GM12892 (cell line): ENCODE measurements around the gene SCARB1.

Source experiments
- POLR2A ChIP-seq: IDR thresholded peaks from 2 replicates; pipeline ENCODE4 v1.6.1; 2011; ENCODE audit warnings: low read depth, low read length, control low read depth
- POLR2AphosphoS5 ChIP-seq: IDR thresholded peaks from 2 replicates; pipeline ENCODE4 v1.6.1; 2011; ENCODE audit warnings: low read depth, low read length, control low read depth
- TAF1 ChIP-seq: IDR thresholded peaks from 2 replicates; pipeline ENCODE4 v1.6.1; 2011; ENCODE audit warnings: low read depth, mild to moderate bottlenecking, control low read depth, low read length, borderline replicate concordance

- TF ChIP-seq POLR2A = no peak
- TF ChIP-seq POLR2AphosphoS5 = no peak
- TF ChIP-seq TAF1 = no peak
Observed at GRCh38 chr12:124777399-124778372, 86.0 kb downstream of the SCARB1 start.
